ENCODE data around the gene BRINP3.

GRCh38 chr1:190170321-190170720 is 307.3 kb downstream of the BRINP3 start:
- no peak for TF ChIP-seq ZSCAN16 (tag by site-specific recombination; IDR thresholded peaks at IDR 0.05)
- TF ChIP-seq CTCF (tag by site-specific recombination; IDR thresholded peaks at IDR 0.05), result no peak
- no peak for TF ChIP-seq ZNF76 (tag by site-specific recombination; IDR thresholded peaks at IDR 0.05; ENCODE audit: borderline replicate concordance, low read depth)

Measured in HEK293 (cell line).